A673 (cell line): ENCODE data around the gene ZNF417. TPM values are rescaled to one million over a fixed set of nuclear protein-coding genes. Genes with fewer than 3 reads are reported as not detected.

Experiments
- BruUV-seq: library from RNA; stranded (reverse); fragments of 400-500 nt; replicated peaks from 2 replicates; lab custom pipeline; 2021; lab: Mats Ljungman, UMichigan
- CTCF ChIA-PET: fragments of 300-600 bp; sonication (Branson Sonifier 250); formaldehyde crosslinking; loops from one replicate; lab custom pipeline; 2022; ENCODE audit warnings: antibody characterized with exemption; lab: Charles Lee
- POLR2A ChIA-PET: fragments of 300-600 bp; sonication (Branson Sonifier 250); formaldehyde crosslinking; loops from one replicate; lab custom pipeline; 2022; ENCODE audit warnings: antibody characterized with exemption; ENCODE audit not compliant: low non-redundant PET; lab: Charles Lee
- DNase-seq: peaks from one replicate; pipeline ENCODE4 v3.0.0-alpha.2; 2015; ENCODE audit warnings: low spot score
- H3K27ac ChIP-seq: fragments of 200-600 bp; sonication (generic); 2 replicates; pipeline ENCODE4 v1.5.1; 2016; ENCODE audit warnings: mixed run types, low read depth, mild to moderate bottlenecking, mixed read lengths, antibody characterized with exemption, low read length; ENCODE audit not compliant: poor library complexity, severe bottlenecking
- H3K27me3 ChIP-seq: fragments of 200-600 bp; sonication (generic); replicated peaks from 2 replicates; pipeline ENCODE4 v1.6.1; 2017; ENCODE audit warnings: mixed run types, low read depth, mild to moderate bottlenecking, mixed read lengths, antibody characterized with exemption, low read length; ENCODE audit not compliant: insufficient read depth, poor library complexity
- H3K36me3 ChIP-seq: fragments of 200-600 bp; sonication (generic); 2 replicates; pipeline ENCODE4 v1.6.1; 2016; ENCODE audit warnings: mixed run types, mild to moderate bottlenecking, mixed read lengths, antibody characterized with exemption, low read length; ENCODE audit not compliant: insufficient read depth, poor library complexity, severe bottlenecking
- H3K4me1 ChIP-seq: fragments of 200-600 bp; sonication (generic); 2 replicates; pipeline ENCODE4 v1.6.1; 2017; ENCODE audit warnings: mixed run types, mild to moderate bottlenecking, mixed read lengths, antibody characterized with exemption, low read length; ENCODE audit not compliant: insufficient read depth, poor library complexity, severe bottlenecking
- H3K4me3 ChIP-seq: fragments of 200-600 bp; sonication (generic); 2 replicates; pipeline ENCODE4 v1.5.1; 2016; ENCODE audit warnings: low read depth, mixed run types, mild to moderate bottlenecking, mixed read lengths, low read length; ENCODE audit not compliant: poor library complexity, severe bottlenecking
- H3K9me3 ChIP-seq: fragments of 200-600 bp; sonication (generic); 2 replicates; pipeline ENCODE4 v1.6.1; 2016; ENCODE audit warnings: mixed run types, low read depth, mild to moderate bottlenecking, mixed read lengths, antibody characterized with exemption, low read length; ENCODE audit not compliant: poor library complexity, severe bottlenecking
- EZH2 ChIP-seq: fragments of 200-600 bp; sonication (generic); IDR thresholded peaks from 2 replicates; pipeline ENCODE4 v1.6.1; 2017; ENCODE audit warnings: borderline replicate concordance, low read depth, mild to moderate bottlenecking, mixed read lengths, antibody characterized with exemption, low read length; ENCODE audit not compliant: poor library complexity, severe bottlenecking
- intact Hi-C: fragments of 100-400 bp; cut with micrococcal nuclease; formaldehyde crosslinking; loops from one replicate; pipeline ENCODE4 v1.10.0; 2022; ENCODE audit not compliant: unreplicated experiment
- total RNA-seq: library from RNA; stranded (reverse); gene quantifications from 2 replicates; pipeline ENCODE4 v1.2.3, GENCODE V29; 2021
- TF ChIP-seq, protein P1 (sequence below): fragments of 300-800, 200-600 bp; sonication (generic); conservative IDR thresholded peaks from 2 replicates; pipeline ENCODE4 v1.5.1; 2017; ENCODE audit warnings: low read depth, mild to moderate bottlenecking, antibody characterized with exemption, low read length, moderate library complexity, mixed read lengths

ZNF417 gene
- total RNA-seq, 1 experiment from 2014 or later = 14.1 TPM

DNA sequence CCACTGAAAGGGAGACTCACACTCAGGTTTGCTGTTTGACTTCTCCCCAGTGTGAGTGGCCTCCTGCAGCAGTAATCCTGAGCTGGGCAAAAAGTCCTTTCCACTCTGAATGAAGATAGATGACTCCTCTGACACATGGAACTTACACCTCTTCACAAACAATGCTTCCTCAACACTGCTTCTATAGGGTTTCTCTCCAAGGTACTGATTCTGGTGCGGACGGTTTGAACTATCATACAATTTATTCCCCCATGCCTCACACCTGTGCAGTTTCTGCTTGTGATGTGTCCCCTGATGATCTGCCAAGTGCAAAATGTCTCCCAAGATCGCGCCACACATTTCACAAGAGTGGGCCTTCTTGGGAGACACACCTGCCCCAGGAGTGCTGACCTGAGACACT is 11.2 kb upstream of the ZNF417 start:
- Histone ChIP-seq H3K36me3 (peaks cover 53% of the 10 kb centered on the region), H3K27me3 (no peaks in the 10 kb centered on the region), H3K9me3 (peaks cover 70% of the 10 kb centered on the region), H3K4me3 (no peak overlapping the region), H3K4me1 (no peaks in the 10 kb centered on the region), H3K27ac (no peak overlapping the region)
- TF ChIP-seq EZH2 = no peak
- TF ChIP-seq, protein P1, sequence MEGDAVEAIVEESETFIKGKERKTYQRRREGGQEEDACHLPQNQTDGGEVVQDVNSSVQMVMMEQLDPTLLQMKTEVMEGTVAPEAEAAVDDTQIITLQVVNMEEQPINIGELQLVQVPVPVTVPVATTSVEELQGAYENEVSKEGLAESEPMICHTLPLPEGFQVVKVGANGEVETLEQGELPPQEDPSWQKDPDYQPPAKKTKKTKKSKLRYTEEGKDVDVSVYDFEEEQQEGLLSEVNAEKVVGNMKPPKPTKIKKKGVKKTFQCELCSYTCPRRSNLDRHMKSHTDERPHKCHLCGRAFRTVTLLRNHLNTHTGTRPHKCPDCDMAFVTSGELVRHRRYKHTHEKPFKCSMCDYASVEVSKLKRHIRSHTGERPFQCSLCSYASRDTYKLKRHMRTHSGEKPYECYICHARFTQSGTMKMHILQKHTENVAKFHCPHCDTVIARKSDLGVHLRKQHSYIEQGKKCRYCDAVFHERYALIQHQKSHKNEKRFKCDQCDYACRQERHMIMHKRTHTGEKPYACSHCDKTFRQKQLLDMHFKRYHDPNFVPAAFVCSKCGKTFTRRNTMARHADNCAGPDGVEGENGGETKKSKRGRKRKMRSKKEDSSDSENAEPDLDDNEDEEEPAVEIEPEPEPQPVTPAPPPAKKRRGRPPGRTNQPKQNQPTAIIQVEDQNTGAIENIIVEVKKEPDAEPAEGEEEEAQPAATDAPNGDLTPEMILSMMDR = no peak
- ChIA-PET CTCF (no interaction called here), POLR2A (no interaction called here)
- DNase-seq = no peak
- BruUV-seq = no TSS peak
- intact Hi-C loops = no loop called here

DNA sequence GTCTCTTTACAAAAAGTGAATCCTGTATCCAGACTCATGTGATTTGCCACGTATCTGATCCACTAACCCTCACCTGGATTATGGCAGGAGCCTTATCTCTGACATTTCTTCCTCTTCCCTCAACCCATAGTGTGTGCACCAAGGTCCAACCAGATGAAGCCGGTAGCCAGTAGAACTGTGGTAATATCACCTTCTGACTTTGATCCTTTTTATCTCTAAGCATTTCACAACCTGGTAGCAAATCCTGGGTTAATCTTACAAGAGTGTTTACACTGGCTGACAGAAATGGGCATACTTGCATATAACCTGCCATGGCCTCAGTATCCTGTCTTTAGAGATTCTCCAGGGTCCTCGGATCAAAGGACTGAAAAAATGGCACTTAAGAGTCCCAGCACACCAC is 1.9 kb downstream of the ZNF417 start:
- no peaks in the 10 kb centered on the region for H3K27me3 ChIP-seq
- no TSS peak for BruUV-seq
- peaks cover 6% of the 10 kb centered on the region for H3K36me3 ChIP-seq
- no peaks in the 10 kb centered on the region for H3K4me1 ChIP-seq
- TF ChIP-seq EZH2 = no peak
- TF ChIP-seq, protein P1 = no peak
- no peak for DNase-seq
- H3K4me3 ChIP-seq = no peak overlapping the region
- H3K27ac ChIP-seq = no peak overlapping the region
- intact Hi-C loops = no loop called here
- H3K9me3 ChIP-seq = no peaks in the 10 kb centered on the region
- CTCF ChIA-PET = no interaction called here
- POLR2A ChIA-PET = no interaction called here

DNA sequence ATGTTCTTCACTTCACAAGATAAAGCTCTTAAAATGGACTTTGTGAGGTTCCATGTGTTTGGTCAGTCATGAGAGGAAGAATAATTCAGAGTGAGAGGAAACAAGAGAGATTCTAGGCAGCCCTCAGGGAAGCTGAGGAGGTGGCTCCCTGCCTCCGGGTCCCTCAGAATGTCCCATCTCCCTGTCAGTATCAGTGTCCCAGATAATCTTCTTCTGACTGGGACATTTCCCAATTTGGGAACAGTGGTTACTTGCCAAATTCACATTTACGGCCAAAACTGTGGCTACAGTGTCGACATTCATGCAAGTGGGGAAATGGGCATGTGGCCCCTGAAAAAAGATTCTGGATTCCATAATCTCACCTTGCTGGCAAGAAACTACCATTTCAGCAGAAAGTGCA is 9.0 kb downstream of the ZNF417 start:
- Histone ChIP-seq H3K36me3 (peaks cover 7% of the 10 kb centered on the region), H3K27me3 (no peaks in the 10 kb centered on the region), H3K27ac (no peak overlapping the region), H3K4me3 (no peak overlapping the region), H3K4me1 (no peaks in the 10 kb centered on the region), H3K9me3 (no peaks in the 10 kb centered on the region)
- CTCF ChIA-PET = no interaction called here
- BruUV-seq = no TSS peak
- POLR2A ChIA-PET = no interaction called here
- no peak for DNase-seq
- intact Hi-C loops = no loop called here
- TF ChIP-seq, protein P1 = no peak
- TF ChIP-seq EZH2 = no peak
